Femur (tissue), 1 donor: ENCODE results near the gene SGMS2.
"Not testable (repeated sequence)": the region's sequence is repeated elsewhere in the genome, so short reads cannot be mapped to it uniquely, and the experiment has no call there.

ENCODE experiments used
- DNase-seq: peaks from one replicate; pipeline ENCODE4 v3.0.0-alpha.2; 2017

SGMS2 gene

DNA sequence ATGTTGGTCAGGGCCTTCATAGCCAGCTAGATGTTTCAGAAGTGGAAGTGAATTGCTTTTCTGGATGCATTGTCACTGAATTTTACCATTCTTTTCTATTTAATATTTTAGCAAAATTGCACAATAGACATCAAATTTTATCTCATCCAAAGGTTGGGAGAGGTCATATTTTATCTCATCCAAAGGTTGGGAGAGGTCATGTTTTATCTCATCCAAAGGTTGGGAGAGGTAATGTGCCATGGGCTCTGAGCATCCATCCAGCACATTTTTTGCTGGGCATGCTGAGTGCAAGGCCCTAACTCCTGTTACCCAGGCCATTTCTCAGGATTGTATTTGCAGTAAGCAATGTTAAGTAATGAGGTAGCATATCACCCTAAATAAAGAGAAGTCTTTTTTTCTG, 91.9 kb downstream of the SGMS2 start:
- no peak for DNase-seq

DNA sequence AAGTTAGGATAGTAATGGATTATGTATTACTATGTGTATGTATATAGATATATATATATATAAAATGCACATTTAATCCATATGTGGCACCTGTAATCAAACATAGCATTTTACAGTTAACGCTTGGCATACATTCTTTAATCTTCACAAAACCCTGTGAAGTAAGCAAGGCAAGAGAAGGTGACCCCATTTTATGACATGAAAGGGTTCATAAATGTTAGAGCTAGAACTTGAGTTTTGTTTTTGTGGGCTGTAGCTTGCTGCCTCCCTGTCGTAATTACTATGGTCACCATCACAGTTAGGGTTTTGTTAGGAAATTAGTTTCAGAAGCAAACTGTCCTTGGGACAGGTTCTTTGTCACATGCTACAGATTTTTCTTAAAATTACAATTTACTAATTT, 92.8 kb downstream of the SGMS2 start:
- no peak for DNase-seq

- DNase-seq = no peak
These were observed 98.0 kb downstream of the SGMS2 start for GRCh38 chr4:107922486-107923473.

DNA sequence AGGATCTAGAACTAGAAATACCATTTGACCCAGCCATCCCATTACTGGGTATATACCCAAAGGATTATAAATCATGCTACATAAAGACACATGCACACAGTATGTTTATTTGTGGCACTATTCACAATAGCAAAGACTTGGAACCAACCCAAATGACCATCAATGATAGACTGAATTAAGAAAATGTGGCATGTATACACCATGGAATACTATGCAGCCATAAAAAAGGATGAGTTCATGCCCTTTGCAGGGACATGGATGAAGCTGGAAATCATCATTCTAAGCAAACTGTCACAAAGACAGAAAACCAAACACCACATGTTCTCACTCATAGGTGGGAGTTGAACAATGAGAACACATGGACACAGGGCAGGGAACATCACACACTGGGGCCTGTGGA, 101.0 kb downstream of the SGMS2 start:
- DNase-seq = not testable (repeated sequence)

GRCh38 chr4:107926875-107927274, 102.1 kb downstream of the SGMS2 start:
- DNase-seq = not testable (repeated sequence)

GRCh38 chr4:107930821-107931774, 106.4 kb downstream of the SGMS2 start, which contains the start of gene CYP2U1:
TSS of gene CYP2U1 (plus strand) at chr4:107931549. CDS start at chr4:107931644, 95 bp downstream.
- peak; percentile 90 for DNase-seq

GRCh38 chr4:107931775-107932321, 107.1 kb downstream of the SGMS2 start:
- no peak for DNase-seq

- DNase-seq = no peak
These were observed 110.5 kb downstream of the SGMS2 start for GRCh38 chr4:107935246-107935645.

DNA sequence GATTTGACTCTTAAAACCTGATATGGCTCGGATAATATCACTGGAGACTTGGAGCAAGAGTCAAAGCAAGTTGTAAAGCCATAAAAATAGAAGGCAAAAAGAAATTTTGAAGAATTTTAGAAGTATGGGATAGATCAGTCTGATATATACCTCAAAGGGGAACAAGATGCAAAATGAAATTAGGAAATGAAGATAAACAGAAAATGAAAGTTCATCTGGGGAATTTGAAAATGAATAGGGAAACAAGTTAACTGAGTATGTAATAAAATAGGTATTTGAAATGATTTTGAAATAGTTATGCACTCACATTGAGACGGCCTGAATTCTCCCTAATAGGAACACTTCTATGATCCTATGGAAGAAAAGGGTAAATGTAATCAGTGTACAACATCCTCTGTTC, 112.3 kb downstream of the SGMS2 start:
- no peak for DNase-seq

DNA sequence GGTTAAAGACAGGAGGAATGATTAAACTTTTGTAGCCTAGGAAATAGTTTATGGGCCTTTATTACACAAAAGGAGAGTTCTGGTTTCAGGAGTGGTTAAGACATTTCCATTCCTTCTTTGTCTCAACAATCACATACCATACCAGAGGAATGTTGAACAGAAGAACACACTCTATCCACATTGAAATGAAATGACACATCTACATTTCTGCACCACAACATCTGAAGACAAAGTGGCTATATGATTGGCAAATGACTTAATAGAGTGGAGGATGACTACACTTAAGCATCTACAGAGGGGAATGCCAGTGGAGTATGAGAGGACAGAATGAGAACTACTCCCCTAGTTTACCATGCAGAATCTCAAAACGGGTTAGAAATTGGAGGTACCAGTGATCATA, 114.6 kb downstream of the SGMS2 start:
- DNase-seq = no peak

GRCh38 chr4:107945809-107946208, 121.1 kb downstream of the SGMS2 start:
- no peak for DNase-seq

GRCh38 chr4:107950746-107951540, 126.2 kb downstream of the SGMS2 start:
- no peak for DNase-seq

DNA sequence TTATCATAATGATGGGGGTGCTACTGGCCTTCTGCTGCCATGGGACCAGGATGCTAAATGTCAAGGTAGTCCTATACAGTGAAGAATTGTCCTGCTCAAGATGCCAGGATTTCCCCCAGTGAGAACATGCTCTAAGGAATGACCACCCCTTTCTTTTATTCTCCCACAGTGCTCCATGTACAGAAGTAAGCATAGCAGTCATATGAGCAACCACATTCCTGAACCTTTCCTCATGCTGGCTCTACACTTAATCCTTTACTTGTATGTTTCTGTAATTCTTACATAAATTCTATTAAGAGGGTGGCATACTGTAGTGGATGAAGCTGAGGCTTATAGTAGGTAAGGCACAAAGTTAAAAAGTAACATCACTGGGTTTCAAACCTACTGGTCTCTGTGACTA, 126.8 kb downstream of the SGMS2 start:
- no peak for DNase-seq

DNA sequence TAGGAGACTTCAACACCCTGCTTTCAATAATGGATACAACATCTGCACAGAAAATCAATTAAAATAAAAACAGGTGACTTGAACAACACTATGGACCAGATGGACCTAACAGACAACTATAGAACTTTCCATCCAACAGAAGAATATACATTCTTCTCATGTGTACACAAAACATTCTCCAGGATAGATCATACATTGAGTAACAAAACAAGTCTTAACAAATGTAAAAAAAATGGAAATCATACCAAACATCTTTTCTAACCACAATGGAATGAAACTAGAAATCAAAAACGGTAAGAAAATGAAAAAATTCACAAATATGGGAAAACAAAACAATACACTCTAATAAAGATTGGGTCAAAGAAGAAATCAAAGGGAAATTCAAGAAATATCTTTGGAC, 131.3 kb downstream of the SGMS2 start:
- DNase-seq = no peak
